ENCODE results near the gene ALDH1L2.
"Not testable (repeated sequence)": the region's sequence is repeated elsewhere in the genome, so short reads cannot be mapped to it uniquely, and the experiment has no call there.

The ALDH1L2 gene

GRCh38 chr12:105030820-105031807, 53.1 kb downstream of the ALDH1L2 start:
- DNase-seq, result no peak

DNA sequence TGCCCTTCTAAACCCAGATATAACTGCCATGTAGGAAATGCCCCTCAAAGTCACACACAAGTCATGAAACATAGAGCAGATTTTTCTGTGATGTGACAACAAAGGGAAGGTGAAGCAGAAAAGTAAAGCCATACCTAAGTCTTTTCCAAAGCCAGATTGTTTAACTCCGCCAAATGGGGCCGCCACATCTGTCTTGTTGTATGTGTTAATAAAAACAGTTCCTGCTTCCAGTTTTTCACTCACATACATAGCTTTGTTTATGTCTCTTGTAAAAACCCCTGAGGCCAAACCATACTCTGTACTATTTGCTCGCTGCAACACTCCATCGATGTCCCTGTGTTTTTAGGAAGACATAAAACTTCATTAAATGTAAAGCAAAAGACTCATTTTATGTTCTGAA, 57.8 kb downstream of the ALDH1L2 start:
- DNase-seq, result no peak

DNA sequence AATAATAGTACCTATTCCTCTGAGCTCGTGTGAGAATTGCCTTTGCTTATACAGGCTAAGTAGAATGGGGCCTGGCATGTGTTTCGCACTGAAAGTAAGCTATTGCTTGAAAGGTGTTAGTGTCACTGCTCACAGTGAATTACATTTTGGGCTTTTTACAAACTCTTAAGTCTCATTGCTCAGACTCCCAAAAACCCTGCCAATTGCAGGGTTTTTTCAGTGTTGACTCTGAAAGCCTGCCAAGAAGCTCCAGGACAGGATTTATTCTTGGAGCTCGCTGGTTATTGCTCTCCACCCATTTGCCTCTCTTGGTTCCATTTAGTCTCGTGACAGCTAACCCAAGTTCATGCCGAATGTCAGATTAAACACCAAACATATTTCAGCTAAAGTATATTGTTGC, 58.4 kb downstream of the ALDH1L2 start:
- no peak for DNase-seq

DNA sequence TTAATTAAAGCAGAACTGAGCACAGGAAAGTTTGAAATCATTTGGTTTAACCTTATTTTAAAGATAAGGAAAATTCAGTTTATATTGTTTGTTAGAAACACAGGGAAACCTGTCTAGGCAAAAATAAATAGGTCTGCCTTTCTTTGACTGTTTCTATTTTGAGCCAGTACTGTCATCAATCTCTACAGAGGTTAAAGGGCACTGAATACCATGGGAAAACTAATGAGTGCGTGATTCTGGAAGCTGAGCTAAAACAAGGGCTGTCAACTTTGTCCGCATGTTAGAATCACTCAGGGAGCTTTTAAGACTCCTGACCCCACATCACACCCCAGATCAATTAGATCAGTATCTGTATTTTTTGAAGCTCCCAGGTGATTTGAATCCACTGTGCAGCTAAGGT, 59.3 kb downstream of the ALDH1L2 start:
- DNase-seq, result no peak

- DNase-seq, result no peak
These were observed 63.9 kb downstream of the ALDH1L2 start for GRCh38 chr12:105020241-105020962.

GRCh38 chr12:105018776-105019175, 65.5 kb downstream of the ALDH1L2 start:
- no peak for DNase-seq

GRCh38 chr12:105018012-105018411, 66.2 kb downstream of the ALDH1L2 start:
- DNase-seq, result no peak

DNA sequence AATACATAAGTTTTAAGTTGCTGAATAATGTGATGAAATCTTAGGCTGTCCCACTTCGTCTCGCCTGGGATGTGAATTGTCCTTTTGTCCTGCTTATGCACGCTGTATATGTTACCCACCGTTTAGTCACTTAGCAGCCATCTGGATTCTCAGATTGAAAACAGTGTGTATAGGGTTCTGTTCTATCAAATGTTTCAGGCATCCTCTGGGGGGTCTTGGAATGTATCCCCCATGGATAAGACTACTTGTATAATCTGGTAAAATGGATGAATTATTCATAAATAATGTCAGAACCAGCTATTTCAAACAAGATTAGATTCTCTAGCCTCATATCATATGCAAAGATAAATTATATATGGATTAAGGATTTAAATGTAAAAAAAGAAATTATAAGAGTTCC, 68.7 kb downstream of the ALDH1L2 start:
- DNase-seq, result no peak

GRCh38 chr12:105014603-105015002, 69.7 kb downstream of the ALDH1L2 start:
- no peak for DNase-seq

DNA sequence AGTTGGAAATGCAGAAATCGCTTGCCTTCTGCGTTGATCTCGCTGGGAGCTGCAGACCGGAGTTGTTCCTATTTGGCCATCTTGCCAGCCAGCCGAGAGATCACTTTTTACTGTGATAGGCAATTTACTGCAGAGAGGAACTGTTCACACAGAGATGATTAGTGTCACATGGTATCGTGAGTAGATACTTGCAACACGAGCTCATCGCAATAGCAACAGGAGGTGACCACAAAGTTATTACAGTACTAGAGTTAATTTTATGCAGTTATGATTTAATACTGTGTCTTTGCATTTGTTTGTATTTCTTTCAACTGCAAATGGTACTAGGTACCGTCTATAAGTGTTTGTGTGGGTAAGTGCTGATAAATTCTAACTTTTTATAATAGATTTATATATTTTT, 70.4 kb downstream of the ALDH1L2 start:
- no peak for DNase-seq

DNA sequence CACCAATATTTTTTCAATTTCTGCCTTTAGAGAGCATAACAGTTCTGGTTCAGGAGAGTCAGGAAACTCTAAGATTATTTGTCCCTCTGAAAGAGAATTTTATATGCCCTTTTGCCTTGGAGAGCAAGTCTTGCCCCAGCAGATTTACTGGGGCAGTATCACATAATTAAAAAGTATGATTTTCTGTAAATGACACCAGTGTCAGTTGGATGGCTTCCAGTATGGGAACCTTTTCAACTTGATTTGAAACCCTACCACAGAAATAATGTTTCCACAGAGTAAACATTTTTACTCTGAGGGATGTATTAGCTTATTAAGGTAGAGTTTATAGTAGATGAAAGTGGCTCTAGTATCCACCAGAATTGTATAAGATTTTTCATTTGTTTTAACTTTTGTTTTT, 82.8 kb downstream of the ALDH1L2 start:
- no peak for DNase-seq

GRCh38 chr12:104999347-104999685, 84.9 kb downstream of the ALDH1L2 start:
- no peak for DNase-seq

DNA sequence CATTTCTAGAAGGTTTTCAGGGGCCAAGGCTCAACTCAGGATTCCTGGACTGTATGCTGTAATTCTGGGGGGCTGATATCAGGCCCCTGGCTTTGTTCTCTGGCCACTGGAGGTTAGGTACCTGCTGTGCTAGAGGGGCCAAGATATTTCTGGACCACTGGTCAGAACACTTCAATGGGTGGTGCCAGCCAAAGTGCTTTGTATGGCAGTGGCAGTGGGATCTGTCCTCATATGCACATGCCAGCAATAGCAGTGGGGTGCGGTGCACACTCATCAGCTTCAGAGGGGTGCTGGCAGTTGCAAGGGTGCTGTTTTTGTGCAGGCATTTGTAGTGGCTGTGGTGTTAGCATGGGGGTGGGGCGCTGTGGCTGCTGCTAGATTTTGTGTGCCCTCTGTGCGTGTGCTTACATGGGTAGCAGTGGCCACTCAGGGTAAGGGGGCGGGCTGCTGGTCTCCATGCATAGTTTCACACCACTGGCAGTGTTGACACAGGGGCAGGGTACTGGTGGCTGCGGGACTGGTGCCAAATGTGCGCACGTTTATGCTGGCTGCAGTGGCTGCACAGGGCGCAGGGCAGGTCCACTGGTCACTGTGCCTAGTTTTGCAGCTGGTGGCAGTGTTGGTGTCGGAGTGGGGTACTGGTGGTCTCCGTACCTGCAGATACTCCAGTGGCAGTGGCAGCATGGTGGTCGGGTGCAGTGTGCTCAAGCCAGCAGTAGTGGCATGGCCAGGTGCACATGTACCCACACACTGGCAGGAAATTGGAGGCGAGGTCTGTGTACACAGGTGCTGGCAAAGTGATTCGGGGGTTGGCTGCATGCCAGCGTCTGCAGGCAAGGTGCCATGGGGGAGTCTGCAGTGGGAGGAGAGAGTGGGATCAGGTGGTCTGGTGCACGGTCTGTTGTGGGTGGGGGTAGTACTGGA, 85.6 kb downstream of the ALDH1L2 start:
- peak; percentile 82 for DNase-seq

DNA sequence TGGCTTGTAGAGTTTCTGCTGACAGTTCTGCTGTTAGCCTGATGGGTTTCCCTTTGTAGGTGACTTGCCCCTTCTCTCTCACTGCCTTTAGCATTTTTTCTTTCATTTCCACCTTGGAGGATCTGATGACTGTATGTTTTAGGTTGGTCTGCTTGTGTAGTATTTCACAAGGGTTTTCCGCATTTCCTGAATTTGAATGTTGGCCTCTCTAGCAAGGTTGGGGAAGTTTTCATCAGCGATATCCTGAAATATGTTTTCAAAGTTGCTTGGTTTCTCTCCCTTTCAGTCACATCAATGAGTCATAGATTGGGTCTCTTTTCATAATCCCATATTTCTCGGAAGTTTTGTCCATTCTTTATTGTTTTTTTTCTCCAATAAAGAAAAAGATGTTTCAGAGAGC, 86.7 kb downstream of the ALDH1L2 start:
- no peak for DNase-seq

DNA sequence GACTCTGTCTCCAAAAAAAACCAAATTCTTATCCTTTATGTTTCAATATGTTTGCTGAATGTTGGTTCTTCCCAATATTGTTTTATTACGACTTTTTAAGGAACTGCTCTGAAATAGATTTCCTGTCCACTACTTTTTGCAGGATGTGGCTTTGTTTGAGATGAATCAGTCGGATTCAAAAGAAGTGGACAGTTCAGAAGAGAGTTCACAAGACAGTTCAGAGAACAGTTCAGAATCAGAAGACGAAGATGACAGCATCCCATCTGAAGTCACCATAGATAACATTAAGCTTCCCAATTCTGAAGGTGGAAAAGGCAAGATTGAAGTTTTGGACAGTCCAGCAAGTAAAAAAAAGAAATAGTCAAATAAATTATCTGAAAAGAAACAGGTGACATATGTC, 89.9 kb downstream of the ALDH1L2 start:
- DNase-seq, result no peak

DNA sequence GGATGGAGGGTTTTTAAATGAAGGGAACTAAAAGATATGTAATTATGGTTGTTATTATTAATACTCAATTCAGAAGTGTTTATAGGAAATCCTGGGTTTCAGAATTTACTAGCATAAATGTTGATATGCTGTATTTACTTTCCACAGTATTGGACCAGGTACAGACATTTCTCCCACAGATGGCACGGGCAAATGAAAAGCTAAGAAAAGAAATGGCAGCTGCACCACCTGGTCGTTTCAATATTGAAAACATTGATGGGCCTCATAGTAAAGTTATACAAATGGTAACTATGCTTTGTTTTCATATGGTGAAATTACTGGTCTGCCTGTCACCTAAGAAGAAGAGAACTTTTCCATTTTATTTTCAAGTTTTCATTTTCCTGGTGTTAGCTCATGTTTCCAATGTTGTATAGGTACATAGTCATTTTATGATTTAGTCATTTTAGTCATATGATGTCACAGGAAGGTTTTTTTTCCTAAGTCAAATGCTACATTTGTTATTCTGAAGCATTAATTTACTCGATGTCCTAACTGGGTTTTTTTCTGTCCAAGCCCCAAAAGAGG, 92.6 kb downstream of the ALDH1L2 start:
- DNase-seq, result no peak

- DNase-seq, result no peak
These were observed 93.3 kb downstream of the ALDH1L2 start for GRCh38 chr12:104990950-104991349.

- peak; percentile 87 for DNase-seq
These were observed 98.0 kb downstream of the ALDH1L2 start, which contains the start of gene NOPCHAP1 for GRCh38 chr12:104986022-104986941. NOPCHAP1 (plus strand) TSS chr12:104986316; CDS start chr12:104986353, 37 bp downstream.

DNA sequence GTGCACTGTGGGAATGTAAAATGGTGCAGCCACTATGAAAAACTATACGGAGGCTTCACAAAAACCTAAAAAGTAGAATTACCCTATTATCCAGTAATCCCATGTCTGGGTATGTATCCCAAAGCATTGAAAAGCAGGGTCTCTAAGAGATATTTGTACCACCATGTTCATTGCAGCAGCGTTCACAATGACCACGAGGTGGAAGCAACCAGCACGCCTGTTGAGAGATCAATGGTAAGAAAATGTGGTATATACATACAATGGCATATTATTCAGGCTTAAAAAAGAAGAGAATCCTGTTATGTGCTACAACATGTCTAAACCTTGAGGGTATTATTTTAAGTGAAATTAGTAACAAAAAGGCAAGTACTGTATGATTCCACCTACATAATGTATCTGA, 99.1 kb downstream of the ALDH1L2 start:
- peak; percentile 56 for DNase-seq

DNA sequence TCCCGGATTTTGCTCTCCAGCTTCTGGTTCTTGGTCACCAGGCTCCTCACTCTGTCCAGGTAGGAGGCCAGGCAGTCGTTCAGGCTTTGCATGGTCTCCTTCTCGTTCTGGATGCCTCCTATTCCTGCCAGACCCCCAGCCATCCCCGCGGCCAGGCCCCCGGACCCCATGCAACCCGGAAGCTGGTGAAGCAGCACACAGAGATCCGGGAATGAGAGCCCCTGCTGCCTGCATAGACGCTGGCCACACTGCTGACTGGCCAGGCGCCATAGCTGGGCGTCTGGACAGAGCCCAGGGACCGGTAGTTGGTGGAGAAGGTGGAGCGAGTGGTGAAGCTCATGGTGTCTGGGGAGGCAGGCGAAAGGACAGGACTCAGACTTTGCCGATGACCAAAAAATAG, 106.6 kb downstream of the ALDH1L2 start:
- DNase-seq, result not testable (repeated sequence)

DNA sequence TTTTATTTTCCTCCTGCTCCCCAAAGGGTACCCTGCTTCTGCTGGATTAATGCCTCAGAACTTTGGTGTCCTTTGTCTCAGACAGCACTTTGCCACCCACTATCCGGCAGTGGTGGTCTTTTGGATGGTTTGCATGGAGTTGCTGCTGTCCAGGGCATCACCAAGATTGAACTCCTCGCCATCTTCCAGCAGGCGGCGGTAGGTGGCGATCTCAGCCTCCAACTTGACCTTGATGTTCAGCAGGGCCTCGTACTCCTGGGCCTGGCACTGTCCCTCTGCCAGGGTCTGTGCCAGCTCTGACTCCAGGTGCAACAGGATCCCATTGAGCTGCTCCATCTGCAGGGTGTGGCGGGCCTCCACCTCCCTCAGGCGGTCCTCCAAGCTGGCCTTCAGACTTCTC, 107.6 kb downstream of the ALDH1L2 start:
- DNase-seq, result no peak
